Sigmoid colon (tissue), 7 donors: ENCODE data around the gene CDHR3. TPM values are rescaled to one million over a fixed set of nuclear protein-coding genes. Genes with fewer than 3 reads are reported as not detected.

ENCODE experiments used
- DNase-seq: peaks from one replicate; pipeline ENCODE4 v3.0.0-alpha.2; 2019
- H3K27ac ChIP-seq, 4 donors: fragments of 200-600 bp; sonication (generic); one replicate each; pipeline ENCODE4 v1.5.1; 2016 to 2019; ENCODE audit warnings: mild to moderate bottlenecking in 1 of 4
- H3K27me3 ChIP-seq, 3 donors: fragments of 200-600 bp; sonication (generic); one replicate each; pipeline ENCODE4 v1.5.1; 2019; ENCODE audit warnings: mild to moderate bottlenecking in 1 of 3
- H3K36me3 ChIP-seq, 4 donors: fragments of 200-600 bp; sonication (generic); one replicate each; pipeline ENCODE4 v1.5.1; 2016 to 2019
- H3K4me1 ChIP-seq, 4 donors: fragments of 200-600 bp; sonication (generic); one replicate each; pipeline ENCODE4 v1.5.1; 2017 to 2019
- H3K4me3 ChIP-seq, 4 donors: fragments of 200-600 bp; sonication (generic); one replicate each; pipeline ENCODE4 v1.5.1; 2017 to 2019; ENCODE audit warnings: mild to moderate bottlenecking in 2 of 4, moderate library complexity in 1 of 4
- H3K9me3 ChIP-seq, 4 donors: fragments of 200-600 bp in 3 of 4; sonication (generic) in 3 of 4; one replicate each; pipeline versions ENCODE4 v1.5.1 to v1.6.1; 2013 to 2019
- EP300 ChIP-seq, 4 donors: sonication (generic); formaldehyde crosslinking; IDR thresholded peaks; one replicate each; pipeline ENCODE4 v1.6.1; 2017; ENCODE audit warnings: antibody characterized with exemption in 4 of 4
- POLR2A ChIP-seq, 2 donors: fragments of 450-650 bp; IDR thresholded peaks; one replicate each; pipeline ENCODE4 v1.6.1; 2016; ENCODE audit warnings: antibody characterized with exemption in 2 of 2, mild to moderate bottlenecking in 2 of 2, moderate library complexity in 2 of 2
- POLR2AphosphoS5 ChIP-seq, 4 donors: sonication (generic); formaldehyde crosslinking; IDR thresholded peaks; one replicate each; pipeline ENCODE4 v1.6.1; 2017; ENCODE audit warnings: antibody characterized with exemption in 4 of 4
- WGBS, 2 donors: extraction: QIAGEN DNeasy Blood & Tissue Kit; methylation state at CpG; one replicate each; pipeline ENCODE4 v1.1.7; 2013; 5-methylcytosine and 5-hydroxymethylcytosine counted together
- intact Hi-C: fragments of 100-400 bp; cut with DNase I; formaldehyde crosslinking; loops from one replicate; pipeline ENCODE4 v1.15.1; 2023
- polyA plus RNA-seq, 3 donors: library from polyadenylated mRNA; stranded (reverse); fragments of 200-250 nt; gene quantifications; one replicate each; pipeline ENCODE4 v1.2.3, GENCODE V29; 2013
- total RNA-seq, 4 donors: library from RNA; depleted of rRNA; stranded (reverse); fragments of >200 nt; gene quantifications; one replicate each; pipeline ENCODE4 v1.1.0, GENCODE V29; 2016
- TF ChIP-seq, protein P1 (sequence below), 4 experiments: fragments of 450-650 bp in 3 of 4; fragments of 200-600 bp in 1 of 4; IDR thresholded peaks; one replicate each; pipeline ENCODE4 v1.5.1; 2016 to 2019; ENCODE audit warnings: antibody characterized with exemption in 4 of 4, mild to moderate bottlenecking in 3 of 4, moderate library complexity in 2 of 4
- donor health status: healthy with polysubstance abuse.
- donor health status: Bipolar disorder and iron deficiency.
- donor health status: healthy.

The CDHR3 gene
- total and polyA plus RNA-seq, 7 donors = 2.2 to 21.3 (median 3.7) TPM

GRCh38 chr7:105976868-105977267, 13.8 kb downstream of the CDHR3 start:
- H3K36me3 ChIP-seq = no peaks in the 10 kb centered on the region
- WGBS, 2 donors = 74 to 87% methylated on average over 4 of the region's 4 CpGs
- intact Hi-C loops = no loop called here

GRCh38 chr7:105978035-105978434, 15.0 kb downstream of the CDHR3 start:
- Histone ChIP-seq H3K27me3 (no peaks in the 10 kb centered on the region), H3K4me3 (no peak overlapping the region), H3K27ac (no peak overlapping the region), H3K36me3 (no peaks in the 10 kb centered on the region), H3K9me3 (no peaks in the 10 kb centered on the region), H3K4me1 (no peaks in the 10 kb centered on the region)
- 86 to 94% methylated on average over 3 of the region's 3 CpGs for WGBS, 2 donors
- no peak for DNase-seq
- no peak for TF ChIP-seq POLR2AphosphoS5 (IDR thresholded peaks at IDR 0.05)
- TF ChIP-seq EP300 (IDR thresholded peaks at IDR 0.05) = no peak
- no peak for TF ChIP-seq POLR2A (IDR thresholded peaks at IDR 0.05)
- TF ChIP-seq, protein P1, sequence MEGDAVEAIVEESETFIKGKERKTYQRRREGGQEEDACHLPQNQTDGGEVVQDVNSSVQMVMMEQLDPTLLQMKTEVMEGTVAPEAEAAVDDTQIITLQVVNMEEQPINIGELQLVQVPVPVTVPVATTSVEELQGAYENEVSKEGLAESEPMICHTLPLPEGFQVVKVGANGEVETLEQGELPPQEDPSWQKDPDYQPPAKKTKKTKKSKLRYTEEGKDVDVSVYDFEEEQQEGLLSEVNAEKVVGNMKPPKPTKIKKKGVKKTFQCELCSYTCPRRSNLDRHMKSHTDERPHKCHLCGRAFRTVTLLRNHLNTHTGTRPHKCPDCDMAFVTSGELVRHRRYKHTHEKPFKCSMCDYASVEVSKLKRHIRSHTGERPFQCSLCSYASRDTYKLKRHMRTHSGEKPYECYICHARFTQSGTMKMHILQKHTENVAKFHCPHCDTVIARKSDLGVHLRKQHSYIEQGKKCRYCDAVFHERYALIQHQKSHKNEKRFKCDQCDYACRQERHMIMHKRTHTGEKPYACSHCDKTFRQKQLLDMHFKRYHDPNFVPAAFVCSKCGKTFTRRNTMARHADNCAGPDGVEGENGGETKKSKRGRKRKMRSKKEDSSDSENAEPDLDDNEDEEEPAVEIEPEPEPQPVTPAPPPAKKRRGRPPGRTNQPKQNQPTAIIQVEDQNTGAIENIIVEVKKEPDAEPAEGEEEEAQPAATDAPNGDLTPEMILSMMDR (IDR thresholded peaks at IDR 0.05) = no peak
- intact Hi-C loops = no loop called here

More at GRCh38 chr7:105976868-105977267, 13.8 kb downstream of the CDHR3 start:
- Histone ChIP-seq H3K27ac (no peak overlapping the region), H3K9me3 (no peaks in the 10 kb centered on the region), H3K27me3 (no peaks in the 10 kb centered on the region), H3K4me1 (no peaks in the 10 kb centered on the region), H3K4me3 (no peak overlapping the region)
- no peak for DNase-seq
- no peak for TF ChIP-seq POLR2AphosphoS5 (IDR thresholded peaks at IDR 0.05)

GRCh38 chr7:105978974-105979373, 15.9 kb downstream of the CDHR3 start:
- Histone ChIP-seq H3K36me3 (no peaks in the 10 kb centered on the region), H3K9me3 (no peaks in the 10 kb centered on the region), H3K4me3 (no peak overlapping the region), H3K27me3 (no peaks in the 10 kb centered on the region), H3K27ac (no peak overlapping the region), H3K4me1 (no peaks in the 10 kb centered on the region)
- TF ChIP-seq POLR2AphosphoS5 (IDR thresholded peaks at IDR 0.05) = no peak
- no peak for TF ChIP-seq POLR2A (IDR thresholded peaks at IDR 0.05)
- intact Hi-C loops = no loop called here
- 93 to 98% methylated on average over 2 of the region's 2 CpGs for WGBS, 2 donors
- no peak for DNase-seq

- TF ChIP-seq EP300 (IDR thresholded peaks at IDR 0.05) (no peak), POLR2A (IDR thresholded peaks at IDR 0.05) (no peak), POLR2AphosphoS5 (IDR thresholded peaks at IDR 0.05) (no peak)
- TF ChIP-seq, protein P1 (IDR thresholded peaks at IDR 0.05) = no peak
- intact Hi-C loops = no loop called here
- H3K4me3 ChIP-seq = no peak overlapping the region
- no peaks in the 10 kb centered on the region for H3K36me3 ChIP-seq
- H3K27ac ChIP-seq = no peak overlapping the region
- H3K4me1 ChIP-seq = no peaks in the 10 kb centered on the region
- no peak for DNase-seq
- WGBS, 2 donors = 94 to 96% methylated on average over 2 of the region's 2 CpGs
- no peaks in the 10 kb centered on the region for H3K9me3 ChIP-seq
- no peaks in the 10 kb centered on the region for H3K27me3 ChIP-seq
Observed at GRCh38 chr7:105979405-105979804, 16.3 kb downstream of the CDHR3 start.

GRCh38 chr7:105980645-105981396, 17.8 kb downstream of the CDHR3 start:
- H3K4me1 ChIP-seq = peaks cover 0 to 4% (median 0%) of the 10 kb centered on the region in 4 donors
- intact Hi-C loops = no loop called here
- H3K36me3 ChIP-seq = no peaks in the 10 kb centered on the region
- no peak for TF ChIP-seq POLR2A (IDR thresholded peaks at IDR 0.05)
- TF ChIP-seq, protein P1 (IDR thresholded peaks at IDR 0.05) = no peak
- TF ChIP-seq POLR2AphosphoS5 (IDR thresholded peaks at IDR 0.05) = no peak
- no peak for TF ChIP-seq EP300 (IDR thresholded peaks at IDR 0.05)
- H3K27me3 ChIP-seq = no peaks in the 10 kb centered on the region
- no peak overlapping the region for H3K4me3 ChIP-seq
- no peak overlapping the region for H3K27ac ChIP-seq
- DNase-seq = no peak
- 87 to 89% methylated on average over 3 of the region's 3 CpGs for WGBS, 2 donors
- H3K9me3 ChIP-seq = no peaks in the 10 kb centered on the region
